ENCODE data around the gene UHRF1. TPM values are rescaled to one million over a fixed set of nuclear protein-coding genes. Genes with fewer than 3 reads are reported as not detected.
"Not testable (repeated sequence)": the region's sequence is repeated elsewhere in the genome, so short reads cannot be mapped to it uniquely, and the experiment has no call there.

Gene UHRF1
- total RNA-seq, 4 donors from 2014 or later, result 3.4 to 21.7 (median 11.5) TPM

- H3K27ac ChIP-seq, result no peak overlapping the region
- intact Hi-C loops (cut with DNase I), result no loop called here
- no peak for TF ChIP-seq CTCF (IDR thresholded peaks at IDR 0.05)
- no peaks in the 10 kb centered on the region for H3K4me1 ChIP-seq
- no peak overlapping the region for H3K4me3 ChIP-seq
- H3K27me3 ChIP-seq, result no peaks in the 10 kb centered on the region
- peaks cover 0 to 8% (median 0%) of the 10 kb centered on the region in 3 donors for H3K36me3 ChIP-seq
- H3K9me3 ChIP-seq, result no peaks in the 10 kb centered on the region
- 93 to 94% methylated on average over 18 of the region's 18 CpGs for WGBS, 2 donors
- DNase-seq, result no peak
These were observed 43.6 kb downstream of the UHRF1 start for GRCh38 chr19:4952945-4953344.

GRCh38 chr19:4954320-4955149 is 45.2 kb downstream of the UHRF1 start:
- intact Hi-C loops (cut with DNase I); H3K36me3 ChIP-seq; DNase-seq; H3K27me3 ChIP-seq; H3K9me3 ChIP-seq; H3K4me1 ChIP-seq; H3K4me3 ChIP-seq; H3K27ac ChIP-seq: not testable (repeated sequence)
- 91 to 92% methylated on average over 26 to 27 of the region's 46 CpGs for WGBS, 2 donors

- no peak for TF ChIP-seq CTCF (IDR thresholded peaks at IDR 0.05)
- TF ChIP-seq POLR2A (IDR thresholded peaks at IDR 0.05), result no peak
- WGBS, 2 donors, result 74 to 92% methylated on average over 7 to 10 of the region's 10 CpGs
These were observed 46.0 kb downstream of the UHRF1 start for GRCh38 chr19:4955274-4955673.

GRCh38 chr19:4957981-4958380 is 48.7 kb downstream of the UHRF1 start:
- H3K27me3 ChIP-seq, result no peaks in the 10 kb centered on the region
- WGBS, 2 donors, result 60 to 89% methylated on average over 1 to 4 of the region's 8 CpGs
- intact Hi-C loops (cut with DNase I), result no loop called here
- no peaks in the 10 kb centered on the region for H3K4me1 ChIP-seq
- H3K27ac ChIP-seq, result no peak overlapping the region
- H3K4me3 ChIP-seq, result no peak overlapping the region
- no peaks in the 10 kb centered on the region for H3K9me3 ChIP-seq
- no peak for DNase-seq
- peaks cover 0 to 8% (median 0%) of the 10 kb centered on the region in 3 donors for H3K36me3 ChIP-seq
- no peak for TF ChIP-seq POLR2A (IDR thresholded peaks at IDR 0.05)
- TF ChIP-seq CTCF (IDR thresholded peaks at IDR 0.05), result no peak

More at GRCh38 chr19:4955274-4955673, 46.0 kb downstream of the UHRF1 start:
- DNase-seq, result no peak
- Histone ChIP-seq H3K27me3 (no peaks in the 10 kb centered on the region), H3K27ac (no peak overlapping the region), H3K36me3 (peaks cover 0 to 8% (median 0%) of the 10 kb centered on the region in 3 donors), H3K4me3 (no peak overlapping the region), H3K4me1 (no peaks in the 10 kb centered on the region), H3K9me3 (no peaks in the 10 kb centered on the region)
- intact Hi-C loops (cut with DNase I), result no loop called here

GRCh38 chr19:4962085-4962619 is 52.9 kb downstream of the UHRF1 start:
- Histone ChIP-seq H3K4me3 (no peak overlapping the region), H3K27ac (no peak overlapping the region), H3K9me3 (no peaks in the 10 kb centered on the region), H3K36me3 (no peaks in the 10 kb centered on the region), H3K27me3 (no peaks in the 10 kb centered on the region), H3K4me1 (no peaks in the 10 kb centered on the region)
- TF ChIP-seq POLR2A (IDR thresholded peaks at IDR 0.05) (no peak), CTCF (IDR thresholded peaks at IDR 0.05) (no peak)
- 86 to 91% methylated on average over 2 to 7 of the region's 7 CpGs for WGBS, 2 donors
- no peak for DNase-seq
- intact Hi-C loops (cut with DNase I), result no loop called here

Measured in esophagus squamous epithelium (tissue), 5 donors.